IPS-15b (cell line): ENCODE measurements around the gene CUL1.

Source experiments
- H3K27me3 ChIP-seq: one replicate; pipeline ENCODE4 v1.6.1; 2013; ENCODE audit warnings: low read length; ENCODE audit not compliant: control insufficient read depth, insufficient read depth
- H3K36me3 ChIP-seq: one replicate; pipeline ENCODE4 v1.6.1; 2013; ENCODE audit warnings: low read length; ENCODE audit not compliant: control insufficient read depth, insufficient read depth
- H3K4me1 ChIP-seq: one replicate; pipeline ENCODE4 v1.6.1; 2013; ENCODE audit warnings: mild to moderate bottlenecking, low read length; ENCODE audit not compliant: control insufficient read depth, insufficient read depth
- H3K4me3 ChIP-seq: one replicate; pipeline ENCODE4 v1.5.1; 2013; ENCODE audit warnings: low read depth, low read length
- H3K9ac ChIP-seq: one replicate; pipeline ENCODE4 v1.6.1; 2013; ENCODE audit warnings: low read depth, mild to moderate bottlenecking, low read length
- H3K9me3 ChIP-seq: one replicate; pipeline ENCODE4 v1.6.1; 2013; ENCODE audit warnings: mild to moderate bottlenecking, low read length; ENCODE audit not compliant: control insufficient read depth, insufficient read depth

The CUL1 gene

GRCh38 chr7:148746135-148746534, 47.4 kb downstream of the CUL1 start:
- Histone ChIP-seq H3K9me3 (no peaks in the 10 kb centered on the region), H3K27me3 (no peaks in the 10 kb centered on the region), H3K4me3 (no peak overlapping the region), H3K36me3 (no peaks in the 10 kb centered on the region), H3K4me1 (peaks cover 16% of the 10 kb centered on the region), H3K9ac (no peak overlapping the region)

DNA sequence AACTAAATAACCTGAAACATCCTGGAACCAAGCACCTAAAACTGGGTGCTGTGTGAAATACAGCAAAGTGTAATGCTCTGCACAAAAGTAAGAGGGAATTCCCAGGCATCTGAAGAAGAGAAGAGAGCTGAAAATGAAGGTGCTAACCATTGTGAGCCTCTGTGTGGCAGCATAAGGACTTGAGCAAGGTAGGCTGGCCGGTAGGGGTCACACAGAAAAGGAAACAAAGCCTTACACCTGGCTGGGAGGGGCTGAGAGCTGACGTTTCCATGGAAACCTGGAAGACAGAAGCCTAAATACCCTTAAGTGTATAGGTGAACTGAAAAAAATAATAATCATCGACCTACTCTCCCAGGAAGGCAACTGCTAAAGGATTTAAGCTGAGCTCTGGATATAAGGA, 48.6 kb downstream of the CUL1 start:
- Histone ChIP-seq H3K27me3 (no peaks in the 10 kb centered on the region), H3K36me3 (no peaks in the 10 kb centered on the region), H3K9me3 (no peaks in the 10 kb centered on the region), H3K4me3 (no peak overlapping the region), H3K4me1 (peaks cover 16% of the 10 kb centered on the region), H3K9ac (no peak overlapping the region)

DNA sequence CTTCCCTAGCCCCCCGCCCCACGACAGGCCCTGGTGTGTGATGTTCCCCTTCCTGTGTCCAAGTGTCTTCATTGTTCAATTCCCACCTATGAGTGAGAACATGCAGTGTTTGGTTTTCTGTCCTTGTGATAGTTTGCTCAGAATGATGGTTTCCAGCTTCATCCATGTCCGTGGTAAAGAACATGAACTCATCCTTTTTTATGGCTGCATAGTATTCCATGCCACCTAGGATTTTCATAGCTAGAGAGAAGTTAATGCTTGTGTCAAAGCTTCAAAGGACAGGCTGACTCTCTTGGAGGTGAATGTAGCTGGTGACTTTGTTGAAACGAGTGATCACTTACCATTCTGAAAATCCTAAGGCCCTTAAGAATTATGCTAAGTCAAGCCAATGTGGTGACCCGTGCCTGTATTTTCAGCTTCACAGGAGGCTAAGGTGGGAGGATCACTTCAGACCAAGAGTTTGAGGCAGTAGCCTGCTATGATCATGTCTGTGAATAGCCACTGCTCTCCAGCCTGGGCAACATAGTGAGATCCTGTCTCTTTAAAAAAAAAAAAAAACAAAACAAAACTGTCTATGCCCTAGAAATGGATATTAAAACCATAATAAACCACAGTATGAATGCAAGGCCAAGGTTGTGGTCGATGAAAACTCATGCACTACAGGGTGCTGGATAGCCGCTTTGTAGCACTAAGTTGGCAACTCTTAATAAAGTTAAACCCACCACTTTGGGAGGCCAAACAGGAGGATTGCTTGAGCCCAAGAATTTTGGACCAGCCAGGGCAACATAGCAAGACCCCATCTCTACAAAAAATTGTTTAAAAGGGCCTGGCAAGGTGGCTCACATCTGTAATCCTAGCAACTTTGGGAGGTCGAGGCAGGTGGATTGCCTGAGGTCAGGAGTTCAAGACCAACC, 52.0 kb downstream of the CUL1 start:
- no peaks in the 10 kb centered on the region for H3K36me3 ChIP-seq
- no peaks in the 10 kb centered on the region for H3K9me3 ChIP-seq

GRCh38 chr7:148753224-148753623, 54.5 kb downstream of the CUL1 start:
- Histone ChIP-seq H3K9me3 (no peaks in the 10 kb centered on the region), H3K4me3 (no peak overlapping the region), H3K4me1 (no peaks in the 10 kb centered on the region), H3K9ac (no peak overlapping the region), H3K36me3 (peaks cover 10% of the 10 kb centered on the region), H3K27me3 (no peaks in the 10 kb centered on the region)

More for the DNA sequence above, 52.0 kb downstream of the CUL1 start:
- H3K4me1 ChIP-seq = peaks cover 7% of the 10 kb centered on the region
- H3K27me3 ChIP-seq = no peaks in the 10 kb centered on the region
- no peak overlapping the region for H3K4me3 ChIP-seq
- H3K9ac ChIP-seq = no peak overlapping the region

DNA sequence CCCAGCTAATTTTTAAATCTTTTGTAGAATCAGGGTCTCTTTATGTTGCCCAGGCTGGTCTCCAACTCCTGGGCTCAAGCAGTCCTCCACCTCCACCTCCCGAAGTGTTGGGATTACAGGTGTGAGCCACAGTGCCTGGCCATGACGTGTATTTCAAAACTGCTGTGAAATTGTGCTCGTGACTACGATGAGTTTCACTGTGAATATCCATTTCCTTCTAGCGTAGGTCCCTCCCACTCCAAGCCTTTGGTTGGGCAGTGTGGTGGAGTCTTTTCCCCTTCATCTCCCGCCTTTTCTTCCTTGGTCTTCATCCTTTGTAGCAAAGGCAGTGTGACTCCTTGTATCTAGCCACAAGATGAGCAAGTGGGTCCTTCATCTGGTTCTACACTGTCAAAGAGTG, 56.2 kb downstream of the CUL1 start:
- Histone ChIP-seq H3K27me3 (no peaks in the 10 kb centered on the region), H3K36me3 (peaks cover 10% of the 10 kb centered on the region), H3K4me1 (no peaks in the 10 kb centered on the region), H3K9me3 (no peaks in the 10 kb centered on the region), H3K9ac (no peak overlapping the region), H3K4me3 (no peak overlapping the region)

DNA sequence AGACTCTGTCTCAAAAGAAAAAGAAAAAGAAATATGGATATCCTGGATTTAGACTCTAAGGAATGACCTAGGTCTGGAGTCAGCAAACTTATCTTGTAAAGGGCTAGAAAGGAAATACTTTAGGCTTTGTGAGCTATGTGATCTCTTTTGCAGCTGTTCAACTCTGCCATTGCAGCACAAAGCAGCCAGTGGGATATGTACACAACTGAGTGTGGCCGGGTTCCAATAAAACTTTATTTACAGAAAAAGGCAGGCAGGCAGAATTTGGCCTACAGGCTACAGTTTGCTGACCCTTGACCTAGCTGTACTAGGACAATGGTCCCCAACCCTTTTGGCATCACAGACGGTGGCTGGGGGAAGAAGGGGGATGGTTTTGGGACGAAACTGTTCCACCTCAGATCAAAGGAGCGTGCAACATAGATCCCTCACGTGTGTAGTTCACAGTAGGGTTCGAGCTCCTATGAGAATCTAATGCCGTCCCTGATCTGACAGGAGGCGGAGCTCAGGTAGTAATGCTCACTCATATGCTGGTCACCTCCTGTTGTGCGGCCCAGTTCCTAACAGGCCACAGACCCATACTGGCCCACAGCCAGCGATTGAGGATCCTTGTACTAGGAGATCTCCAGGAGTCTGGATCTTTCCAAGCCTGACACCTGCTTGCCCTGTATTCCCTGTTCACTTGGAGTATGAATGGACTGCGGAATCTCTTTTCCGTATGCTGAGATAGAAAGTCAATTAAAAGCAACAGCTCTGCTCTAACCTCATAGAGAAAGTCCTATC, 63.0 kb downstream of the CUL1 start:
- Histone ChIP-seq H3K9ac (no peak overlapping the region), H3K36me3 (peaks cover 10% of the 10 kb centered on the region), H3K4me3 (no peak overlapping the region), H3K9me3 (no peaks in the 10 kb centered on the region), H3K27me3 (no peaks in the 10 kb centered on the region), H3K4me1 (no peaks in the 10 kb centered on the region)

DNA sequence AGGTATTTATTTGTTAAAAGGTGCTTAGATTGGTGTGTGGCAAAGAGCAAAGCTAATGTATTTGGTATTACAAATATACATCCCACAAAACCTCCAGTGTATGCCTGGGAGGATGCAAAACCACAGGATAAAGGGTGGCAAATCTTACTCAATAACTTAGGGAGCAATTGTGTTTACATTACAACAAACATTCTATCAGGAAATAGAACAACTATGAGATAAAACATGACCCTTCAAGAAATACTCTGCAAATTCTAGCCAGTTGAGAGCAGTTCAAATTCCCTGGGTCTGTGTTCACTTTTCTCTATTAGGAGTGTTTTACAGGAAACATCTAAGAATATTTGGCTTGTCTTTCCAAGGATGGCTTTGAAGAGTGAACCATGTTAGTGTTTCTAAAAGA, 64.9 kb downstream of the CUL1 start:
- Histone ChIP-seq H3K36me3 (no peaks in the 10 kb centered on the region), H3K4me3 (no peak overlapping the region), H3K4me1 (no peaks in the 10 kb centered on the region), H3K9ac (no peak overlapping the region), H3K27me3 (no peaks in the 10 kb centered on the region), H3K9me3 (no peaks in the 10 kb centered on the region)

GRCh38 chr7:148770004-148770403, 71.3 kb downstream of the CUL1 start:
- no peaks in the 10 kb centered on the region for H3K27me3 ChIP-seq
- H3K4me3 ChIP-seq = no peak overlapping the region
- H3K9me3 ChIP-seq = no peaks in the 10 kb centered on the region
- peaks cover 2% of the 10 kb centered on the region for H3K36me3 ChIP-seq
- H3K9ac ChIP-seq = no peak overlapping the region
- no peaks in the 10 kb centered on the region for H3K4me1 ChIP-seq

GRCh38 chr7:148772297-148773089, 73.8 kb downstream of the CUL1 start:
- Histone ChIP-seq H3K9ac (no peak overlapping the region), H3K4me1 (no peaks in the 10 kb centered on the region), H3K27me3 (no peaks in the 10 kb centered on the region), H3K9me3 (no peaks in the 10 kb centered on the region), H3K4me3 (no peak overlapping the region), H3K36me3 (peaks cover 3% of the 10 kb centered on the region)

- H3K4me3 ChIP-seq = no peak overlapping the region
- H3K9ac ChIP-seq = no peak overlapping the region
- H3K27me3 ChIP-seq = no peaks in the 10 kb centered on the region
- H3K9me3 ChIP-seq = no peaks in the 10 kb centered on the region
- H3K36me3 ChIP-seq = peaks cover 3% of the 10 kb centered on the region
- no peaks in the 10 kb centered on the region for H3K4me1 ChIP-seq
Observed at GRCh38 chr7:148773334-148773733, 74.6 kb downstream of the CUL1 start.

- H3K9me3 ChIP-seq = no peaks in the 10 kb centered on the region
- no peaks in the 10 kb centered on the region for H3K27me3 ChIP-seq
- H3K4me1 ChIP-seq = no peaks in the 10 kb centered on the region
- H3K9ac ChIP-seq = no peak overlapping the region
- no peak overlapping the region for H3K4me3 ChIP-seq
- peaks cover 5% of the 10 kb centered on the region for H3K36me3 ChIP-seq
Observed at GRCh38 chr7:148774471-148774870, 75.8 kb downstream of the CUL1 start.
